Neural progenitor cell (in vitro differentiated cells): ENCODE measurements around the gene RAC2. TPM values are rescaled to one million over a fixed set of nuclear protein-coding genes. Genes with fewer than 3 reads are reported as not detected.

Source experiments
- DNase-seq: peaks from one replicate; pipeline ENCODE4 v3.0.0-alpha.2; 2016; ENCODE audit warnings: low spot score
- H2AFZ ChIP-seq: fragments of 200-600 bp; sonication (generic); replicated peaks from 2 replicates; pipeline ENCODE4 v1.6.1; 2016; ENCODE audit warnings: antibody characterized with exemption
- H3F3A ChIP-seq: fragments of 200-600 bp; sonication (generic); 2 replicates; pipeline ENCODE4 v1.6.1; 2016; ENCODE audit warnings: antibody characterized with exemption, low read depth
- H3K27ac ChIP-seq: fragments of 200-600 bp; sonication (generic); 2 replicates; pipeline ENCODE4 v1.5.1; 2016; ENCODE audit warnings: mild to moderate bottlenecking
- H3K27me3 ChIP-seq: fragments of 200-600 bp; sonication (generic); 2 replicates; pipeline ENCODE4 v1.6.1; 2016; ENCODE audit warnings: mild to moderate bottlenecking, moderate library complexity
- H3K36me3 ChIP-seq: fragments of 200-600 bp; sonication (generic); 2 replicates; pipeline ENCODE4 v1.5.1; 2016
- H3K4me1 ChIP-seq: fragments of 200-600 bp; sonication (generic); 2 replicates; pipeline ENCODE4 v1.6.1; 2016; ENCODE audit warnings: mixed run types
- H3K4me2 ChIP-seq: fragments of 200-600 bp; sonication (generic); 2 replicates; pipeline ENCODE4 v1.6.1; 2016
- H3K4me3 ChIP-seq: fragments of 200-600 bp; sonication (generic); 2 replicates; pipeline ENCODE4 v1.5.1; 2016
- H3K79me2 ChIP-seq: fragments of 200-600 bp; sonication (generic); 2 replicates; pipeline ENCODE4 v1.6.1; 2016; ENCODE audit warnings: low read depth
- H3K9ac ChIP-seq: fragments of 200-600 bp; sonication (generic); 2 replicates; pipeline ENCODE4 v1.6.1; 2016
- H3K9me3 ChIP-seq: fragments of 200-600 bp; sonication (generic); 2 replicates; pipeline ENCODE4 v1.5.1; 2016; ENCODE audit warnings: low read depth
- H4K20me1 ChIP-seq: fragments of 200-600 bp; sonication (generic); 2 replicates; pipeline ENCODE4 v1.6.1; 2016; ENCODE audit warnings: low read depth
- H3K27ac Mint-ChIP-seq: 3 replicates; pipeline ENCODE4 v1.8.0; 2021; ENCODE audit warnings: mixed read lengths
- H3K27me3 Mint-ChIP-seq: 2 replicates; pipeline ENCODE4 v1.8.0; 2022; ENCODE audit warnings: low read depth, mild to moderate bottlenecking, inconsistent platforms, moderate library complexity, mixed read lengths; ENCODE audit not compliant: insufficient read depth
- H3K36me3 Mint-ChIP-seq: 3 replicates; pipeline ENCODE4 v1.8.0; 2021; ENCODE audit warnings: mixed read lengths
- H3K4me1 Mint-ChIP-seq: 3 replicates; pipeline ENCODE4 v1.8.0; 2021; ENCODE audit warnings: mixed read lengths
- H3K4me3 Mint-ChIP-seq: 3 replicates; pipeline ENCODE4 v1.8.0; 2021; ENCODE audit warnings: mild to moderate bottlenecking, moderate library complexity, mixed read lengths
- H3K9me3 Mint-ChIP-seq: 3 replicates; pipeline ENCODE4 v1.8.0; 2020; ENCODE audit warnings: mixed read lengths
- CTCF ChIP-seq: fragments of 200-600 bp; sonication (generic); IDR thresholded peaks from 2 replicates; pipeline ENCODE4 v1.5.1; 2017; ENCODE audit warnings: antibody characterized with exemption, mild to moderate bottlenecking
- EZH2 ChIP-seq: fragments of 200-600 bp; sonication (generic); IDR thresholded peaks from 2 replicates; pipeline ENCODE4 v1.6.1; 2017; ENCODE audit warnings: antibody characterized with exemption, mild to moderate bottlenecking, moderate library complexity
- EZH2phosphoT487 ChIP-seq: fragments of 200-600 bp; sonication (generic); IDR thresholded peaks from 2 replicates; pipeline ENCODE4 v1.6.1; 2017; ENCODE audit warnings: antibody characterized with exemption
- total RNA-seq: library from RNA; depleted of rRNA; stranded (reverse); fragments of >200 nt; gene quantifications from 2 replicates; pipeline ENCODE4 v1.2.3, GENCODE V29; 2015; ENCODE audit warnings: low replicate concordance

The RAC2 gene
- total RNA-seq, 1 donor from 2014 or later: 1.7 TPM

- Mint-ChIP-seq H3K27me3 (peaks cover 28% of the 10 kb centered on the region), H3K9me3 (no peaks in the 10 kb centered on the region), H3K4me3 (no peak overlapping the region), H3K27ac (peak overlapping the region; percentile 75), H3K4me1 (peaks cover 16% of the 10 kb centered on the region), H3K36me3 (no peaks in the 10 kb centered on the region)
- H3K27me3 ChIP-seq: no peaks in the 10 kb centered on the region
- no peak overlapping the region for H2AFZ ChIP-seq
- H3K4me2 ChIP-seq: no peak overlapping the region
- no peak overlapping the region for H3K4me3 ChIP-seq
- H3K36me3 ChIP-seq: no peaks in the 10 kb centered on the region
- no peaks in the 10 kb centered on the region for H3K79me2 ChIP-seq
- TF ChIP-seq CTCF: no peak
- no peak for TF ChIP-seq EZH2phosphoT487
- TF ChIP-seq EZH2: no peak
- no peaks in the 10 kb centered on the region for H4K20me1 ChIP-seq
- H3F3A ChIP-seq: no peaks in the 10 kb centered on the region
- H3K9me3 ChIP-seq: no peaks in the 10 kb centered on the region
- no peak overlapping the region for H3K9ac ChIP-seq
- no peak overlapping the region for H3K27ac ChIP-seq
- no peaks in the 10 kb centered on the region for H3K4me1 ChIP-seq
- DNase-seq: no peak
These were observed 33.3 kb upstream of the RAC2 start for GRCh38 chr22:37277384-37277783.

- H3K9me3 ChIP-seq: no peaks in the 10 kb centered on the region
- no peaks in the 10 kb centered on the region for H3K36me3 ChIP-seq
- no peak overlapping the region for H3K4me3 Mint-ChIP-seq
- H4K20me1 ChIP-seq: no peaks in the 10 kb centered on the region
- H3K4me1 ChIP-seq: no peaks in the 10 kb centered on the region
- H2AFZ ChIP-seq: peak overlapping the region; percentile 50
- H3K27ac ChIP-seq: no peak overlapping the region
- H3K4me1 Mint-ChIP-seq: peaks cover 15% of the 10 kb centered on the region
- no peaks in the 10 kb centered on the region for H3K36me3 Mint-ChIP-seq
- no peaks in the 10 kb centered on the region for H3K79me2 ChIP-seq
- no peak overlapping the region for H3K27ac Mint-ChIP-seq
- no peak overlapping the region for H3K4me3 ChIP-seq
- no peak for TF ChIP-seq CTCF
- no peak for TF ChIP-seq EZH2phosphoT487
- TF ChIP-seq EZH2: no peak
- peaks cover 28% of the 10 kb centered on the region for H3K27me3 Mint-ChIP-seq
- no peaks in the 10 kb centered on the region for H3K9me3 Mint-ChIP-seq
- no peak for DNase-seq
- H3F3A ChIP-seq: no peaks in the 10 kb centered on the region
- no peak overlapping the region for H3K4me2 ChIP-seq
- H3K27me3 ChIP-seq: no peaks in the 10 kb centered on the region
- H3K9ac ChIP-seq: no peak overlapping the region
These were observed 32.7 kb upstream of the RAC2 start for GRCh38 chr22:37276776-37277175.

- TF ChIP-seq EZH2phosphoT487 (no peak), EZH2 (no peak), CTCF (no peak)
- H3K4me3 Mint-ChIP-seq: no peak overlapping the region
These were observed 31.6 kb upstream of the RAC2 start for GRCh38 chr22:37275622-37276021.

More at GRCh38 chr22:37275622-37276021, 31.6 kb upstream of the RAC2 start:
- H3K9ac ChIP-seq: no peak overlapping the region
- DNase-seq: no peak
- peaks cover 13% of the 10 kb centered on the region for H3K4me1 Mint-ChIP-seq
- H2AFZ ChIP-seq: no peak overlapping the region
- H3K4me3 ChIP-seq: no peak overlapping the region
- no peaks in the 10 kb centered on the region for H3K79me2 ChIP-seq
- H3K9me3 Mint-ChIP-seq: no peaks in the 10 kb centered on the region
- H3K36me3 ChIP-seq: no peaks in the 10 kb centered on the region
- no peaks in the 10 kb centered on the region for H4K20me1 ChIP-seq
- no peaks in the 10 kb centered on the region for H3F3A ChIP-seq
- H3K27ac ChIP-seq: no peak overlapping the region
- peaks cover 19% of the 10 kb centered on the region for H3K27me3 Mint-ChIP-seq
- H3K9me3 ChIP-seq: no peaks in the 10 kb centered on the region
- no peaks in the 10 kb centered on the region for H3K36me3 Mint-ChIP-seq
- H3K27me3 ChIP-seq: no peaks in the 10 kb centered on the region
- no peak overlapping the region for H3K4me2 ChIP-seq
- H3K27ac Mint-ChIP-seq: no peak overlapping the region
- no peaks in the 10 kb centered on the region for H3K4me1 ChIP-seq
